IMR-90 (cell line): Measurements from ENCODE around the gene PRDM13. TPM values are rescaled to one million over a fixed set of nuclear protein-coding genes. Genes with fewer than 3 reads are reported as not detected.

Experiments
- ATAC-seq: fragments of 200-7000 bp; cut with Tn5 transposase; 2 replicates; pipeline ENCODE4 v1.9.1; 2020; ENCODE audit warnings: low read depth, mild to moderate bottlenecking, moderate library complexity
- BruUV-seq: library from RNA; stranded (reverse); fragments of 400-500 nt; replicated peaks from 2 replicates; lab custom pipeline; 2021; lab: Mats Ljungman, UMichigan
- CTCF ChIA-PET: fragments of 300-600 bp; formaldehyde crosslinking; extraction: SDS; loops from one replicate; lab custom pipeline; 2021; ENCODE audit warnings: antibody characterized with exemption; lab: Yijun Ruan, JAX
- POLR2A ChIA-PET: fragments of 300-600 bp; sonication (Branson Sonifier 250); formaldehyde crosslinking; loops from one replicate; lab custom pipeline; 2022; ENCODE audit warnings: antibody characterized with exemption; ENCODE audit not compliant: unreplicated experiment; lab: Charles Lee
- DNase-seq: peaks from one replicate; pipeline ENCODE4 v3.0.0; 2013
- H2AFZ ChIP-seq: replicated peaks from 2 replicates; pipeline ENCODE3; 2013; ENCODE audit warnings: low read length, mild to moderate bottlenecking; ENCODE audit not compliant: poor library complexity
- H2AK5ac ChIP-seq: 2 replicates; pipeline ENCODE4 v1.6.1; 2013; ENCODE audit warnings: low read depth, low read length, inconsistent platforms
- H2AK9ac ChIP-seq: replicated peaks from 2 replicates; pipeline ENCODE3; 2013; ENCODE audit warnings: mild to moderate bottlenecking, low read depth, low read length, moderate library complexity; ENCODE audit not compliant: poor library complexity
- H2BK120ac ChIP-seq: 2 replicates; pipeline ENCODE4 v1.6.1; 2013; ENCODE audit warnings: low read depth, low read length, inconsistent platforms
- H2BK15ac ChIP-seq: 3 replicates; pipeline ENCODE4 v1.6.1; 2013; ENCODE audit warnings: low read depth, low read length, inconsistent platforms
- H2BK20ac ChIP-seq: 2 replicates; pipeline ENCODE4 v1.6.1; 2013; ENCODE audit warnings: low read depth, mild to moderate bottlenecking, inconsistent platforms, low read length, moderate library complexity
- H2BK5ac ChIP-seq: 2 replicates; pipeline ENCODE4 v1.6.1; 2013; ENCODE audit warnings: mild to moderate bottlenecking, low read depth, low read length, inconsistent platforms; ENCODE audit not compliant: poor library complexity, severe bottlenecking
- H3K14ac ChIP-seq: replicated peaks from 2 replicates; pipeline ENCODE4 v1.6.1; 2013; ENCODE audit warnings: low read depth, low read length, inconsistent platforms
- H3K18ac ChIP-seq: 2 replicates; pipeline ENCODE4 v1.6.1; 2013; ENCODE audit warnings: low read depth, low read length, control low read depth
- H3K23ac ChIP-seq: 2 replicates; pipeline ENCODE4 v1.6.1; 2013; ENCODE audit warnings: low read depth, low read length, inconsistent platforms
- H3K27ac ChIP-seq: 2 replicates; pipeline ENCODE4 v1.5.1; 2013; ENCODE audit warnings: mild to moderate bottlenecking, control low read depth, low read length; ENCODE audit not compliant: insufficient read depth
- H3K27me3 ChIP-seq: 2 replicates; pipeline ENCODE4 v1.6.1; 2013; ENCODE audit warnings: low read length; ENCODE audit not compliant: control insufficient read depth, insufficient read depth
- H3K36me3 ChIP-seq: 2 replicates; pipeline ENCODE4 v1.6.1; 2013; ENCODE audit warnings: low read length, mixed read lengths; ENCODE audit not compliant: control insufficient read depth, insufficient read depth
- H3K4ac ChIP-seq: 2 replicates; pipeline ENCODE4 v1.6.1; 2013; ENCODE audit warnings: low read depth, low read length, inconsistent platforms
- H3K4me1 ChIP-seq: 2 replicates; pipeline ENCODE4 v1.6.1; 2013; ENCODE audit warnings: low read length, mixed read lengths; ENCODE audit not compliant: control insufficient read depth, insufficient read depth
- H3K4me2 ChIP-seq: 2 replicates; pipeline ENCODE4 v1.6.1; 2013; ENCODE audit warnings: low read depth, mild to moderate bottlenecking, control low read depth, low read length, moderate library complexity
- H3K4me3 ChIP-seq: 2 replicates; pipeline ENCODE4 v1.5.1; 2013; ENCODE audit warnings: low read depth, mild to moderate bottlenecking, control low read depth, low read length, moderate library complexity; ENCODE audit not compliant: insufficient read depth
- H3K56ac ChIP-seq: 2 replicates; pipeline ENCODE4 v1.6.1; 2013; ENCODE audit warnings: low read length, inconsistent platforms; ENCODE audit not compliant: insufficient read depth; ENCODE audit errors: extremely low read depth
- H3K79me1 ChIP-seq, 2 experiments: 2 replicates each; pipeline ENCODE4 v1.6.1; 2013; ENCODE audit warnings: low read length in 2 of 2, inconsistent platforms in 1 of 2, low read depth in 1 of 2
- H3K9ac ChIP-seq: 2 replicates; pipeline ENCODE4 v1.6.1; 2013; ENCODE audit warnings: low read depth, low read length, control low read depth
- H3K9me1 ChIP-seq: 2 replicates; pipeline ENCODE4 v1.6.1; 2013; ENCODE audit warnings: low read length, inconsistent platforms; ENCODE audit not compliant: insufficient read depth
- H3K9me3 ChIP-seq: 2 replicates; pipeline ENCODE4 v1.6.1; 2013; ENCODE audit warnings: low read length; ENCODE audit not compliant: control insufficient read depth, insufficient read depth
- H4K20me1 ChIP-seq: 2 replicates; pipeline ENCODE4 v1.6.1; 2013; ENCODE audit warnings: low read length, inconsistent platforms; ENCODE audit not compliant: insufficient read depth
- H4K5ac ChIP-seq: 2 replicates; pipeline ENCODE4 v1.6.1; 2013; ENCODE audit warnings: mild to moderate bottlenecking, low read depth, low read length, control low read depth
- H4K8ac ChIP-seq, 2 experiments: 2 replicates each; pipeline ENCODE4 v1.6.1; 2013; ENCODE audit warnings: low read depth in 2 of 2, low read length in 2 of 2, control low read depth in 1 of 2, inconsistent platforms in 1 of 2
- H4K91ac ChIP-seq: 2 replicates; pipeline ENCODE4 v1.6.1; 2013; ENCODE audit warnings: low read depth, low read length, inconsistent platforms; ENCODE audit not compliant: insufficient read depth
- BHLHE40 ChIP-seq: fragments of 150-350 bp; IDR thresholded peaks from 2 replicates; pipeline ENCODE4 v1.6.1; 2016; ENCODE audit warnings: mild to moderate bottlenecking, low read depth, low read length
- CEBPB ChIP-seq: IDR thresholded peaks from 2 replicates; pipeline ENCODE4 v1.6.1; 2012; ENCODE audit warnings: low read depth, low read length, improper control_type of control experiment
- CHD1 ChIP-seq: IDR thresholded peaks from 2 replicates; pipeline ENCODE4 v1.6.1; 2012; ENCODE audit warnings: low read depth, low read length, improper control_type of control experiment
- FOS ChIP-seq: fragments of 150-350 bp; IDR thresholded peaks from 2 replicates; pipeline ENCODE4 v1.6.1; 2016; ENCODE audit warnings: low read depth, low read length
- MAFK ChIP-seq: IDR thresholded peaks from 2 replicates; pipeline ENCODE4 v1.6.1; 2012; ENCODE audit warnings: low read depth, low read length, improper control_type of control experiment
- MAZ ChIP-seq: IDR thresholded peaks from 2 replicates; pipeline ENCODE4 v1.6.1; 2012; ENCODE audit warnings: low read depth, mild to moderate bottlenecking, low read length, improper control_type of control experiment, moderate library complexity, borderline replicate concordance
- NFE2L2 ChIP-seq: fragments of 150-350 bp; IDR thresholded peaks from 2 replicates; pipeline ENCODE4 v1.6.1; 2016; ENCODE audit warnings: low read depth, mild to moderate bottlenecking, low read length
- RAD21 ChIP-seq: IDR thresholded peaks from 2 replicates; pipeline ENCODE4 v1.6.1; 2012; ENCODE audit warnings: low read length, improper control_type of control experiment
- RFX5 ChIP-seq: IDR thresholded peaks from 2 replicates; pipeline ENCODE4 v1.8.0; 2012; ENCODE audit warnings: low read depth, mild to moderate bottlenecking, low read length, moderate library complexity
- SMC3 ChIP-seq: fragments of 150-350 bp; IDR thresholded peaks from 2 replicates; pipeline ENCODE4 v1.6.1; 2016; ENCODE audit warnings: low read depth, mild to moderate bottlenecking, antibody characterized with exemption, low read length, moderate library complexity
- WGBS, 2 experiments: methylation state at CpG; one replicate each; pipeline versions ENCODE4 v1.1.5 to v1.1.7; 2013; ENCODE audit warnings: missing lambda C conversion rate in 2 of 2; ENCODE audit not compliant: insufficient read length in 1 of 2; ENCODE audit errors: extremely low coverage in 2 of 2; 5-methylcytosine and 5-hydroxymethylcytosine counted together
- dilution Hi-C: fragments of 300-500 bp; cut with HindIII; formaldehyde crosslinking; loops from one replicate; pipeline ENCODE4 v1.14.3; 2018; ENCODE audit warnings: low sequenced_read_pairs; ENCODE audit not compliant: unreplicated experiment
- in situ Hi-C: fragments of 300-500 bp; cut with MboI; formaldehyde crosslinking; loops from 3 replicates; pipeline ENCODE4 v1.14.3; 2019; ENCODE audit warnings: low sequenced_read_pairs, inconsistent platforms, mixed read lengths
- intact Hi-C: fragments of 100-400 bp; cut with micrococcal nuclease; formaldehyde crosslinking; loops from 2 replicates; pipeline ENCODE4 v1.10.0; 2022
- polyA plus RNA-seq, 3 experiments: library from polyadenylated mRNA; depleted of rRNA; stranded (reverse); fragments of >200 nt; gene quantifications; 2 replicates each; pipeline ENCODE4 v1.2.3, GENCODE V29; 2012; ENCODE audit warnings: low replicate concordance in 1 of 3
- total RNA-seq: library from RNA; depleted of rRNA; stranded (reverse); fragments of >200 nt; gene quantifications from 2 replicates; pipeline ENCODE4 v1.2.3, GENCODE V29; 2012
- TF ChIP-seq, protein P1 (sequence below): fragments of 150-350 bp; IDR thresholded peaks from 2 replicates; pipeline ENCODE4 v1.6.1; 2017; ENCODE audit warnings: mild to moderate bottlenecking, antibody characterized with exemption, low read length, low read depth
- TF ChIP-seq, protein P2 (sequence below): fragments of 150-350 bp; IDR thresholded peaks from 2 replicates; pipeline ENCODE4 v1.6.1; 2016; ENCODE audit warnings: low read depth, mild to moderate bottlenecking, low read length, moderate library complexity, borderline replicate concordance

The PRDM13 gene
- total and polyA plus RNA-seq, 2 of the 4 experiments (the other 2 are of a cell fraction) = not detected

DNA sequence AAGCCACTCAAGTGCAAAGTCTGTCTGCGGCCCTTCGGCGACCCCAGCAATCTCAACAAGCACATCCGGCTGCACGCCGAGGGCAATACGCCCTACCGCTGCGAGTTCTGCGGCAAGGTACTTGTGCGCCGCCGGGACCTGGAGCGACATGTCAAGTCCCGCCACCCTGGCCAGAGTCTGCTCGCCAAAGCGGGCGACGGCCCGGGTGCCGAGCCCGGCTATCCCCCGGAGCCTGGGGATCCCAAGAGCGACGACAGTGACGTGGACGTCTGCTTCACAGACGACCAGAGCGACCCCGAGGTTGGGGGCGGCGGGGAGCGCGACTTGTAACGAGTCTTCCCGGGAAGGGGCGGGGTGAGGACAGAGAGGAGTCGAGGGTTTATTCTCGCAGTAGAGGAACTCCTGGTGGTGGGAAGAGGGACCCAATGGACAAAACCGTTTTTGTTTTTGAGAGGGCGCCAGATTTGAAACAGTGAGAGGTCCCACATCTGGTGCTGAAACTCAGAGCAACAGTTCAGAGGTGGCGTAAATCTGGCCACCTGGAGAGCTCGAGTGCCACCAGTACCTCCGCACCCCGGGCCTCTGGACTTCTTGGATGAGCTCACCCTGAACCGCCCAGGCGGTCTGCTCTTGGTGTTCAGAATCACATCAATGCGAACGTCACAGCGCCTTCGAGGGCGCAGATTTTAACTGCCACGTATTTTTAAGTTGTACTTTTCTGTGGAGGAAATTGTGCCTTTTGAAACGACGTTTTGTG is 8.0 kb downstream of the PRDM13 start:
- WGBS, 2 experiments = 8% methylated on average over 30 of the region's 55 CpGs; no CpG with 5 or more reads in 1 of the 2 experiments
- H2AFZ ChIP-seq = peak overlapping the region; percentile 54
- ATAC-seq (no peak), DNase-seq (no peak)
- H3K4me1 ChIP-seq = no peaks in the 10 kb centered on the region
- H4K20me1 ChIP-seq = no peaks in the 10 kb centered on the region
- no peak overlapping the region for H3K9ac ChIP-seq
- H3K4me2 ChIP-seq = no peak overlapping the region; the same call in 1 of the 2 replicates
- H4K91ac ChIP-seq = no peak overlapping the region
- H3K18ac ChIP-seq = no peak overlapping the region
- peaks cover 76% of the 10 kb centered on the region for H3K27me3 ChIP-seq
- no peak overlapping the region for H2BK5ac ChIP-seq
- no peak overlapping the region for H3K4me3 ChIP-seq
- dilution Hi-C loops (no loop called here), intact Hi-C loops (no loop called here), in situ Hi-C loops (no loop called here)
- no peak overlapping the region for H4K5ac ChIP-seq
- no peak overlapping the region for H2BK15ac ChIP-seq
- H3K36me3 ChIP-seq = no peaks in the 10 kb centered on the region
- H2BK120ac ChIP-seq = no peak overlapping the region
- no peak overlapping the region for H2BK20ac ChIP-seq
- H3K27ac ChIP-seq = no peak overlapping the region
- TF ChIP-seq RFX5 (no peak), NFE2L2 (no peak), FOS (no peak), BHLHE40 (no peak), CEBPB (no peak), MAZ (no peak), MAFK (no peak), RAD21 (no peak), SMC3 (no peak), CHD1 (no peak)
- TF ChIP-seq, protein P1, sequence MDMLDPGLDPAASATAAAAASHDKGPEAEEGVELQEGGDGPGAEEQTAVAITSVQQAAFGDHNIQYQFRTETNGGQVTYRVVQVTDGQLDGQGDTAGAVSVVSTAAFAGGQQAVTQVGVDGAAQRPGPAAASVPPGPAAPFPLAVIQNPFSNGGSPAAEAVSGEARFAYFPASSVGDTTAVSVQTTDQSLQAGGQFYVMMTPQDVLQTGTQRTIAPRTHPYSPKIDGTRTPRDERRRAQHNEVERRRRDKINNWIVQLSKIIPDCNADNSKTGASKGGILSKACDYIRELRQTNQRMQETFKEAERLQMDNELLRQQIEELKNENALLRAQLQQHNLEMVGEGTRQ = no peak
- TF ChIP-seq, protein P2, sequence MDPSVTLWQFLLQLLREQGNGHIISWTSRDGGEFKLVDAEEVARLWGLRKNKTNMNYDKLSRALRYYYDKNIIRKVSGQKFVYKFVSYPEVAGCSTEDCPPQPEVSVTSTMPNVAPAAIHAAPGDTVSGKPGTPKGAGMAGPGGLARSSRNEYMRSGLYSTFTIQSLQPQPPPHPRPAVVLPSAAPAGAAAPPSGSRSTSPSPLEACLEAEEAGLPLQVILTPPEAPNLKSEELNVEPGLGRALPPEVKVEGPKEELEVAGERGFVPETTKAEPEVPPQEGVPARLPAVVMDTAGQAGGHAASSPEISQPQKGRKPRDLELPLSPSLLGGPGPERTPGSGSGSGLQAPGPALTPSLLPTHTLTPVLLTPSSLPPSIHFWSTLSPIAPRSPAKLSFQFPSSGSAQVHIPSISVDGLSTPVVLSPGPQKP = no peak
- BruUV-seq = no TSS peak
- no peaks in the 10 kb centered on the region for H3K79me1 ChIP-seq
- H3K4ac ChIP-seq = no peak overlapping the region
- peaks cover 10% of the 10 kb centered on the region for H3K9me3 ChIP-seq
- H4K8ac ChIP-seq = no peak overlapping the region
- no peak overlapping the region for H2AK9ac ChIP-seq
- ChIA-PET POLR2A (no interaction called here), CTCF (no interaction called here)
- no peak overlapping the region for H3K23ac ChIP-seq
- no peaks in the 10 kb centered on the region for H3K9me1 ChIP-seq
- no peak overlapping the region for H3K14ac ChIP-seq
- no peak overlapping the region for H3K56ac ChIP-seq
- no peak overlapping the region for H2AK5ac ChIP-seq
